ENCODE data around the gene PDGFRB.

Gene PDGFRB

GRCh38 chr5:150162142-150162513 is 6.5 kb upstream of the PDGFRB start:
- DNase-seq, result no peak

- DNase-seq, result no peak
Measured at GRCh38 chr5:150161242-150162141, 5.8 kb upstream of the PDGFRB start.

- no peak for DNase-seq
Measured at GRCh38 chr5:150160448-150161081, 4.9 kb upstream of the PDGFRB start.

GRCh38 chr5:150159741-150160179 is 4.1 kb upstream of the PDGFRB start:
- no peak for DNase-seq

GRCh38 chr5:150159031-150159430 is 3.4 kb upstream of the PDGFRB start:
- no peak for DNase-seq

GRCh38 chr5:150158170-150158949 is 2.7 kb upstream of the PDGFRB start:
- DNase-seq, result no peak

GRCh38 chr5:150157168-150157567 is 1.5 kb upstream of the PDGFRB start:
- no peak for DNase-seq

- no peak for DNase-seq
Measured at GRCh38 chr5:150156540-150156939, 895 bp upstream of the PDGFRB start.

GRCh38 chr5:150156027-150156368 is 353 bp upstream of the PDGFRB start:
- DNase-seq, result no peak

GRCh38 chr5:150154618-150155128 is 972 bp downstream of the PDGFRB start:
- no peak for DNase-seq

- DNase-seq, result no peak
Measured at GRCh38 chr5:150153957-150154617, 1.6 kb downstream of the PDGFRB start.

- no peak for DNase-seq
Measured at GRCh38 chr5:150153483-150153882, 2.2 kb downstream of the PDGFRB start.

GRCh38 chr5:150152636-150153462 is 2.8 kb downstream of the PDGFRB start:
- DNase-seq, result no peak

- no peak for DNase-seq
Measured at GRCh38 chr5:150149618-150150017, 6.0 kb downstream of the PDGFRB start.

- no peak for DNase-seq
Measured at GRCh38 chr5:150148117-150148927, 7.3 kb downstream of the PDGFRB start.

- no peak for DNase-seq
Measured at GRCh38 chr5:150147670-150148069, 8.0 kb downstream of the PDGFRB start.

- DNase-seq, result no peak
Measured at GRCh38 chr5:150146862-150147601, 8.6 kb downstream of the PDGFRB start.

- DNase-seq, result no peak
Measured at GRCh38 chr5:150146235-150146634, 9.4 kb downstream of the PDGFRB start.

GRCh38 chr5:150144879-150145278 is 10.8 kb downstream of the PDGFRB start:
- DNase-seq, result no peak

- no peak for DNase-seq
Measured at GRCh38 chr5:150144246-150144801, 11.3 kb downstream of the PDGFRB start.
